Measurements from ENCODE around the gene AUH. TPM values are rescaled to one million over a fixed set of nuclear protein-coding genes. Genes with fewer than 3 reads are reported as not detected.

The AUH gene
- total RNA-seq, 1 donor from 2014 or later = 11.2 TPM

DNA sequence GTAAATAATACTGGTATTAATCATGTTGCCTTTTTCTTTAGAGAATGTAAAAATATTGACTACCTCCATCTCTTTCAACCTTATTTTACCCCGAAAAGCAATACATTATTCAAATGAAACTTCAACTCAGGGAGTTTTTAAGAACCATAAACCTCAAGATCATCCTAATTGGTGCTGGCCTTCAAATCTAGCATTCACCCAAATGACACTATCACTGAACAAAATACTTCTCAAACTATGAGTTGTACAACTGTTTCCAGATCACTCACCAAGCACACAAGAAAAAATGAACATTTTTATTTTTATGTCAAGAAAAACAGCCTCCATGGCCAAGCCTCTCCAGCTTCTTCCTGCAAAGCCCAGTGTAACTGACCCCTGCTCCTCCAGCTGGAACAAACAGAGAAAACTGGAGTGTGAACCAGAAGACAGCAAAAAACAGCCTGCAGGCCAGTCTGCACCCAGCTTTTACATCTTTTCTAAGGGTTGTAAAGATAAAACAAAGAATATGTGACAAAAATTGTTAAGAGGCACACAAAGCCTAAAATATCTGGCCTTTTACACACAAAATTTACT lies 21.2 kb downstream of the AUH start:
- no peak for DNase-seq (ENCODE audit: low read depth)

GRCh38 chr9:91338681-91339080 lies 23.0 kb downstream of the AUH start:
- no peak for DNase-seq (ENCODE audit: low read depth)

- no peak for DNase-seq (ENCODE audit: low read depth)
These were observed 24.9 kb downstream of the AUH start for GRCh38 chr9:91336786-91337185.

DNA sequence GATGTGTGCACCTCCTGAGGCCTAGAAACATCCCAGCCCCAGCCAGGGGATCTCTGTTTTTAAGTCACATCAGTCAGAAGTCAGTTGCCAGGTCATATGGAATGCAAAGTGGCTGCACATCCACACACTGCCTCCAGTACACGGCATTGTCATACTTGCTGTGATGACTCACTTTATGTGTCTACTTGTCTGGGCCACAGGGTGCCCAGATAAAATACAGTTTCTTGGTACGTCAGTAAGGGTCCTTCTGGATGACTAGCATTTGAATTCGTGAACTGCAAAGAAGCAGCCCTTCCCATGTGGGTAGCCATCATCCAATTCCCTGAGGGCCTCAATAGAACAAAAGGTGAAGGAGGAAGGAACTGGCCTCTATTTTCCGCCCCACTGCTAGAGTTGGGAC lies 27.7 kb downstream of the AUH start:
- no peak for DNase-seq (ENCODE audit: low read depth)

DNA sequence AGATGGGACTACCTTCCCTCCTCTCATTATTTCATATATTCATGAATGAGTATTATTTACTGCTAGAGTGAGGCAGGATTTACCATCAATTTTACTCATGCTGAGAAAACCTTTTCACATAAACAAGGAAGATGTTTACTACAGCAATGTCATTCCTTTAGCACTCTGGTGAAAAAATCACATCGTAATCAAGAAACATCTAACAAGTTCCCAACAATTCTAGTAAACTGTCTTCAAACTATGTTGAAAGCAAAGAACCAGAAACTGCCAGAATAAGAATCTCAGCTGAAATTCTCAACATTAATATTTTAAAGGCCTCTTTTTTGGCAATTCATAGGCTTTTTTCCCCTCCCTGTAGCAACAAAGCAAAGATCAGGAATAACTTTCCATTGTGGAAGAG lies 28.2 kb downstream of the AUH start:
- no peak for DNase-seq (ENCODE audit: low read depth)

- DNase-seq (ENCODE audit: low read depth) = no peak
These were observed 29.0 kb downstream of the AUH start for GRCh38 chr9:91332546-91333231.

- no peak for DNase-seq (ENCODE audit: low read depth)
These were observed 29.9 kb downstream of the AUH start for GRCh38 chr9:91331849-91332248.

DNA sequence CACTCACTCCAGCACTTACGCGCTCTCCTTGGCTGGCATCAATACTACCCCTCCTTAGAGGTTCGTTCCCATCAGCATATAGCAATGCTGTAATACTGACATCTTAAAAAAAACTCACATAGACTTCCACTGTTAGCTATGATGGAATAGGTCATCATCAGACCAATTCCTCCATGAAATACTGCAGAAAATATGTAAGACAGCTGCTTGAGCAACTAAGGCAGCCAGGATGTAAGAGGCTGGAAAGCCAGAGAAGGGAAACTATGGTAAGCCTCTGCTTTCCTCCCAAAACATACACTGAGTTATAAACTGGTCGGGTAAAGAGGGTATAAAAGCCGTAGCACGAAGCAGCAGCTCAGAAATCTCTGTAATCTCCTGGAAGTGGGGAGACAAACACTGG lies 33.5 kb downstream of the AUH start:
- no peak for DNase-seq (ENCODE audit: low read depth)

- no peak for DNase-seq (ENCODE audit: low read depth)
These were observed 40.0 kb downstream of the AUH start for GRCh38 chr9:91321691-91322090.

- no peak for DNase-seq (ENCODE audit: low read depth)
These were observed 41.4 kb downstream of the AUH start for GRCh38 chr9:91320299-91320698.

DNA sequence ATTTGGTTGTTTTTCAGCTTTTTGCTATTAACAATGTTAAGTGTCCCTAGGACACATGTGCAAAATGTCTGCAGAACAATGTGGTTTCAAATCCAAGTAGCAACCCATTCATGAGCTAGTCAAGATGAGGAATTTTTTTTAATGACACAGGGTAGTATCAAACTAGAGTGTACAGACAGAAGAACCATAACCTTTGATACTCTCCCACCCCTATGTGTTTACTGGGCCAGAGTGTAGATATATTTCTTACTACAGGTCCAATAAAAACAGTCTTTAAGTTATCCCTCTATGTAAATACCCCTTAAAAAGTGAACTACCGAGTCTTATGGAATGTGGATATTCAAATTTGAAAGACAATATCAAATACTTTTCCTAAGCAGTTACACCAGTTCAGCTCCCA lies 45.6 kb downstream of the AUH start:
- DNase-seq (ENCODE audit: low read depth) = no peak

DNA sequence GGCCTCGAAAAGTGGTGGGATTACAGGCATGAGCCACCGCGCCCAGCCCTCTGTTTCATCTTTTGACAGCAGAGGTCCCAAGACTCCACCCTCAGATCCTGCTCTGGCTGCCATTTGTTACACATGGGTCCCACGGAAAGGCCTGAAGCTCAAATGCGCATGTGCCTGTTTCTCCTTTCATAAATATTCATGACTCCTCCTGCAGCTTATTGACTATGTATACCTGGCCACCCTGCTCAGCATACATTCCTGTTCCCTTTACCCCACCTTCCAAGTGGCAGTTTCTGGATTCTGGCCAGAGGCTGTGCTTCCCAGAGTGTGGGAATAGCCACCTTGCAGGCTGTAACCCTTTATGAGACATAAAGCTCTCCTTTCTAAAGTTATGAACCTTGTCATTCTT lies 46.5 kb downstream of the AUH start:
- no peak for DNase-seq (ENCODE audit: low read depth)

GRCh38 chr9:91312717-91313325 lies 48.9 kb downstream of the AUH start:
- no peak for DNase-seq (ENCODE audit: low read depth)

GRCh38 chr9:91310037-91310436 lies 51.7 kb downstream of the AUH start:
- no peak for DNase-seq (ENCODE audit: low read depth)

- DNase-seq (ENCODE audit: low read depth) = no peak
These were observed 53.5 kb downstream of the AUH start for GRCh38 chr9:91308191-91308590.

GRCh38 chr9:91307279-91307678 lies 54.4 kb downstream of the AUH start:
- DNase-seq (ENCODE audit: low read depth) = no peak

- no peak for DNase-seq (ENCODE audit: low read depth)
These were observed 55.5 kb downstream of the AUH start for GRCh38 chr9:91306296-91306630.

DNA sequence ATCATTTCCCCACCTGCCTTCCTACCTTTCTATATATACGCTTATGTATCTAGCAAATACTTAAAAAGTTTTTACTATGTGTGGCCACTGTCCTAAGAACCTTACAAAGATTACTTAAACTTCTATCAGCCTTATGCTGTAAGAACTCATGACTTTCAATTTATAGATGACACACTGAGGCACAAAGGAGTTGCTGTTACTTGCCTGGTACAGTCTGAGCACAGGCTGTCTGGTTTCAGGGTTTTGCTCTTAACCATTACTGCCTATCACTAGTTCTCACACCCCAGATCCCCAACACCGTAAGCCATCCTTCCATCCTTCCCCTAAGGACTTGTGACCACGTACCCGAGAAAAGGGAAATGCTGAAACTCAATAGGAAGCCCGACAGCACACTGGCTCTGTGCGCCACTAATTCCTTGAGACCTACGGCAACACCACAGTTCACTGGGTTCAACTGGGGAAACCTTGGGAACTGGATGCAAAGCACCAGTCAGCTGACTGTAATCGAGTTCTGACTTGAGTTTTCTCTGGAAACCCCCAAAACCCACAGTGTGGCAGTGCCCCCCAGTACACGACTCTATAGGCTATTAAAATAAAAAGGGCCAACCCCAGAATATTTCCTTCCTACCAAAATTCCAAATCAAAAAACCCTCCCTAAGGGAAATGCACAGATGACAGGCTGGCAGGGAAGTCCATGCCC lies 56.0 kb downstream of the AUH start:
- no peak for DNase-seq (ENCODE audit: low read depth)

DNA sequence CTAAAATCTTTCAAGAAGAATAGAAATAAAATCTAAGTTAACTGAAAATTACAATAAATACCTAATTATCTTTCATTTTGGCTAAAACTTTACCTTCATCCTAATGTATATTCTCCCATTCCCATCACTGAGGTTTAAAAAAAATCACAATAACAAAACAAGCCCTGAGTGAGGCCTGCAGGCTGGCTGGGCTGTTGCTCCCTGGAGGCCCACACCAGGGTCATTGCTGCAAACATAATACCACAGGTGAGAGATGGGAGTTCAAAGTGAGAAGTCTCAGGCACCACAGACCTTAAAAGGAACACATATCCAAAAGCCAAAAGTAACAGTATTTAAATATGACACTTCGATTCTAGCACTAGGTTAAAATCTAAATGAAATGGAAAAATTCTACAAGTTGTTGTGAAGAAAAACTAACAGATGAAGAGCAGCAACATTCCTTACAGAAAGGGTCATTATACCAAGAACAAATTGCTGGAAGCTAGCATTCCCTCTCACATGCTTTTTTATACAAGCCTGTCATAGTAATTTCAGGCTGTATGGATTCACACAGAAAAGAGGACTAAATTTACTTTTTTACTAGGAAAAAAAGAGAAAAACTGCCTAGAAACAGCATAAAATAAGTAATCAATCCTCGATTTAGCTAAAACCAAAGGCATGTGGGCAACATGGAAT lies 57.8 kb downstream of the AUH start:
- DNase-seq (ENCODE audit: low read depth) = no peak

DNA sequence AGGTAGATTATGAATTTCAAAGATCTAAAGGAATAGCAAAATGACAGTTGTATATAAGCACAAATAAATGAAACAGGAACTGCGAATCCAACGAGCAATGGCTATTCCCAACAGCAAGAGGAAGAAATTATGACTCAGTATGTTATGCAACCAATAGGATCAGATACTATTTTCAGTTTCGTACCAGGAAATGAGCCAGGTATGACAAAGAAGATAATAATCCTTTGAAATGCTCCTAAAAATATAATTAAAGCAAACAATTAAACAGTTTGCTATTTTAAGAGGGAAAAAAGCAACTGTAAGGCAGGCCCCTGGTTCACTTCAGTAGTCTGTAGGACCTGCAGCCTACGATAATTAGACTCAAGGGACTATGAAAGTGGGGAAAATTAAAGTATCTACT lies 58.9 kb downstream of the AUH start:
- DNase-seq (ENCODE audit: low read depth) = peak; percentile 53

DNA sequence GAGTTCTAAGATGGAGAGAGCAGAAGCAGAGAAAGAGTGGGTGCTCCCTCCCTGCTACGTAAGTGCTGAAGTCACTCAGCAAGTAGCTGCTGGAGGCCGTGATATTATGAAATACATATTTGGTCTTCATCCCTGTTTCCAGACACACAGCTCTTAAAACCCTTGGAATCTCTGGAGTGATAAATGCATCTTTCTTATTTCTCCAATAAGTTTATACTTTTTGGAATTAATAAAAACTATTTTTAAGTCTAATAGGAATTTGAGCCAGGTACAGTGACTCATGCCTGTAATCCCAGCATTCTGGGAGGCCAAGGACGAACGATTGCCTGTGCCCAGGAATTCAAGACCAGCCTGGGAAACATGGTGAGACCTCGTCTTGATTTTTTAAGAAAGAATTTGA lies 60.6 kb downstream of the AUH start:
- no peak for DNase-seq (ENCODE audit: low read depth)

DNA sequence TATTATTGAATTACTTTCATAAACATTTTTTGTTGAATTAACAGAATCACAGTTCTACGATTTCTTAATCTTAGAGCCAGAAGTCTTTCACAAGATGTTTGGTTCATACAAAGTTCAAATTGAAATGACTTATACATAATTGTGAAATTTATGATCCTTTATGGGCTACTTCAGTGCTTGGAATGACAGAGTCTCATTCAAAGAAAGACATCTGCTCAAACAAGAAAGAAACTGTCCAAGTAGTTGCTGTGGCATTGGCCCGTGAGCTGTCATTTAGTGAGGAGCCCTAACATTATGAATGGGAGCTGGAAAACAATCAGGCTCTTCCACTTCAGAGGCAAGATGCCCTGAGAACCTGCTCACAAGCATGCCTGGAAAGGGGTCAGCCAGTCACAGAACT lies 63.4 kb downstream of the AUH start:
- no peak for DNase-seq (ENCODE audit: low read depth)
